NCI-H345 (cell line): Measurements from ENCODE around the gene TCF15.
"Not testable (repeated sequence)": the region's sequence is repeated elsewhere in the genome, so short reads cannot be mapped to it uniquely, and the experiment has no call there.

ENCODE experiments used
- DNase-seq: peaks from one replicate; lab custom pipeline; 2025; lab: John Stamatoyannopoulos, UW

The TCF15 gene

GRCh38 chr20:642013-642397 is 31.9 kb upstream of the TCF15 start:
- not testable (repeated sequence) for DNase-seq

- DNase-seq: no peak
These were observed 31.4 kb upstream of the TCF15 start for GRCh38 chr20:641516-641875.

DNA sequence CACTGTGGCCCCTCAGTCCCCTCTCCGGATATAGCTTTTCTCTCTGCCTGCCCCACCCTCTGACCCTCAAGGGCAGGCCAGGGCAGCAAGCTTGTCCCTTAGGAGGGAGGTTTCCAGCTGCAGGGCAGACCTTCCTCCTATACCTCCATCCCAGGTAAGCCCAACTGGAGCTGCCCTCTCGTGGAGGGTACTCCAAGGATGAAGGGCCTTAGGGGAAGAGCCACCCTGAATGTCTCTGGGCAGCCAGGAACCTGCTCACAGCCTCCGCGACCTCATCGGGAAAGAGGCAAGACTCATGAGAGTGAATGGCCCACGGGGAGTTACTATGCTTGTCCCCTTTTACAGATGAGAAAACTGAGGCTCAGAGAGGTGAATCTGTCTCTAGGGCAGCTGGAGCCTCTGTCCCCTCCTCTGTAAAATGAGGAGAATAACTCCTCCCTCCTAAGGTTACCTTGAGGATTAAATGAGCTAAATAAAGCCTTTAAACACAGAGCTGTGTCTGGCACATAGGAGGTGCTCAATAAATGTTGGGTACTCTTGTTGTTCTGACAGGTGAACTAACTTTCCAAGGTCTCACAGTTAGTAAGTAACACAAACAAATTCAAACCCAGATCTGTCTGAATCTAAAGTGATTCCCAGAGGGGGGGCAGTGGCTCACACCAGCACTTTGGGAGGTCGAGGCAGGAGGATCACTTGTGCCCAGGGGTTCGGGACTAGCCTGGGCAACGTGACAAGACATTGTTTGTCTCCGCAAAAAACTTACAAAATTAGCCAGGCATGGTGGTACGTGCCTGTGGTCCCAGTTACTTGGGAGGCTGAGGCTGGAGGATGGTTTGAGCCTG is 30.8 kb upstream of the TCF15 start:
- DNase-seq: no peak

DNA sequence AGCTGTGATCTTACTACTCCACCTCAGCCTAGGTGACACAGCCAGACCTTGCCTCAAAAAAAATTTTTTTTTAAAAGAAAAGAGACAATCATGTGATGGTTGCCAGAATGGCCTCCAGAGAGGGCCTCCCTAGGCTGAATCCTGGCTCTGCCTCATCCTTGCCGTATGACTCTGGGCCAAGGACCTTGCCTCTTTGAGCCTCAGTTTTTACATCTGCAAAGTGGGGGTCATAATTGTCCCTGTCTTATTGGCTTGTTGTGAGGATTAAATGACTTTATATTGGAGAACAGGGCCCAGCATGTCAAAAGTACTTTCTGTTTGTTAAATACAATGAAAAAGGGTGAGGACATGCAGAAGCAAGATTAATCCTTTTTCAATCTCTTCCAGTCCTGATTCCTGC is 28.5 kb upstream of the TCF15 start:
- DNase-seq: no peak

GRCh38 chr20:637559-637958 is 27.4 kb upstream of the TCF15 start:
- DNase-seq: no peak

DNA sequence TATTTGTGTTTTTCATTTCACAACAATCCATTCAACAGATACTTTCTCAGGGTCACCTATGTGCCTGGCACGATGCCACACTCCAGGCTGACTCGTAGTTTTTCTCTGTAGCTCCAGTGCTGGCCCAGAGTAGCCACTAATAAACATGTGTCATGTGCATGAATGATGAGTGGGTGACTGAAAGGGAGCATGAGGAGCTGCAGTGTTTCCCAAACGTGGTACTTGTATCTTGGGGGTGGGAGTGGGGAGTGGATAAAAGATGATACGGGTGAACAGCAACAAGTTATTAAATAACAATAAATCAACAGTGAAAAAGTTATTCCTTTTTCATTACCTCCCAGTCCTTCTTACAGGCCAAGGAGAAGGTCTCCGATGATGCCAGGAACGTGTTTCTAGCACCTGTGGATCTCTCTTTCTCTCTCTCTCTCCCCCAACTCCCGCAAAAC is 25.8 kb upstream of the TCF15 start:
- DNase-seq: no peak

DNA sequence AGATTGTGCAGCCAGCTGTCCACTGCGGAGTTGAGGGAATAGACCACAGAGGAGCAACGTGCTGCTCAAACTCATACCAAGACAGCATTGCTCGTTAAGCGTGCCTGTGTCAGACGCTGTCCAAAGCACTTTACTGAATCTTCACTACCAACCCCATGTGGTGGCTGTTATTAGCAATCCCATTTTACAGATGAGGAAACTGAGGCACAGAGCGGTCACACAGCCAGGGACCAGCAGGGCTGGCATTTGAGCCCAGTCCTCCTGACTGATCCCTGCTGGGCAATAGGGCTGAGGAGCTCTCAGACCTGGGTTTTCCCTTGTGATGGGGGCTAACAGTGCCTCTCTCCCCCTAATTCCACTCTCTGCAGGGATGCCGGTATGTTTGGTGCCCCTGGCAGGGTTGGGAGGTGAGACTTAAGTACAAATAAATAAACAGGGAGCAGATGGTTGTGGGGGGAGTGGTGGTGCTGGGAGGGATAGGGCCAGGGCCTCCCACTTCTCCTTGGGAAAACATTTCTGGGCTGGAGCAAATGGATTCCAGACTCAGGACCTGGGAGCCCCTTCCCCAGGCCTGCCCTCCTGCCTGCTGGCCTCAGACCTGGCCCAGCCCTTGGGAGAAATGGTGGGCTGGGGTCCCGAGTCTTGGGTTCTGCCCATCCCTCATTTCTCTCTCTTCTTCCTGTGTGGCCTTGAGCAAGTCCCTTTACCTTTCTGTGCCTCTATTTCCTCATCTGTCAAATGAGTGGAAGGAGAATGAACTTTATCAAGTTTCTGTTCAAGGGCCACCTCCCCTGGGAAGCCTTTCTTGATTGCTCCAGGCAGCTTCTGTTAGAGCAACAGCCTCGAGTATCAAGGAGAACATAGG is 25.2 kb upstream of the TCF15 start:
- DNase-seq: no peak

DNA sequence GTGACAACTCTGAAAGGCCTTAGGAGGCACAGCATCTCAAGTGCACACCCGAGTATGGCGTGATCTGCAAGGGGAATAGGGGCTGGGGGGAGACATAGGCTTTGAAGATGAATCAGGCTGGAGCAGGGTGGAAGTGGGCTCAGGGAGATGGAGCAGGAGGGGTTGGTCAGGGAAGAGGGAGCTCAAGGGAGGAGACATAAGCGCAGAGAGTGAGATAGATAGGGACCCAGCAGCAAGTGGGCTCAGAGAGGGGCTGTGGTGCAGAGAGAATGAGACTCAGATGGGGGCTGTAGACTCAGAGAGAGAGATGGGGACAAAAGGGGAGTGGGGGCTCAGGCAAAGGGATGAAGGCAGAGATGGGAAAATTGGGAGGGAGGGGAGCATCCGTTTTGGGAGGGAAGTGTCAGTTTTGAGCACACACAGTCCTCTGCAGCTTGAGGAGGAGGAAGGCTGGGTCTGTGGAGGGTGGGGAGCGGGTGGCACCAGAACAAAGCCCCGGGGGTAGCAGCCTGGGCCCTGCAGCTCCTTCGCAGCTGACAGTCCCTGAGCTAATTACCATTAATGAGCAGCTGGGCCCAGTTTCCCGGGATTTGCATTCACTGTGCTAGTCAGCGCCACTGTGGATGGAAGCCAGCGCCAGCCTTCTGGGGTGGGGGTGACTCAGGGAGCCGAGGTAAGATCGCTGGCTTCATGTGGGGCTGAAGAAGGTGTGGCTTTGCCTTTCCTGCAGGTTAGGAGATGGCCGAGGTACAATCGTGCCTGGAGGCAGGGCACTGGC is 24.2 kb upstream of the TCF15 start:
- DNase-seq: no peak

DNA sequence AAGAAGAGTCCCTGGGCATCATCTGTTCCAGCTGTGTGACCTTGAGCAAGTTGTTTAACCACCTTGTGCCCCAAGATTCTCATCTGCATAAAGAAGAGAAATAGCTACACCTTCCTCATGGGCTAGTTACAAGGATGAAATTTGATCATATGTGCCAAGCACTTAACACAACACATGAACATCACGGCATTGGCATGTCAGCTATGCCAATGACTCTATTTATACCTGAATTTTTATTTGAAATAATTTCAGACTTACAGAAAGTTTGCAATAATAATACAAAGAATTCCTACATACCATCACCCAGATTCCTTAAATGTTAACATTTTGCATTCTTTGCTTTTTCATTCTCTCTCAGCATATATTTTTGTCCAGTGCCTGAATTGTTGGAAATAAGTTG is 21.0 kb upstream of the TCF15 start:
- no peak for DNase-seq

DNA sequence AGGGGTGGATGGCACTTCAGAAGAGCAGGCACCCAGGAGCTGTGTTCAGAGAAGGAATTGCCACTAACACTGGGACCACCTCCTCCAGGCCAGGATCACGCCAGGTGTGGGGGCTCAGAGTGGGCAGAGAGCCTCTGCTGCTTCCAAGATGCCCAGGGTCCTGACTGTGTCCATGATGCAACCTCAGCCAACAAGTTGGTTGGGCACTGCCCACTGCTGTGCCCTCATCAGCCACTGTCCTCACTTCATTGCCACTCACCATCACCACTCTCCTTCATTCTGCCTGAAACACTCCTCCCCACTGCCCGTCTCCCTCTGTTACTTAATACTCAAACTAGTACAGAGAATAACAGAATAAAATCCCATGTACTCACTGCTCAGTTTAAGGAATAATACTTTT is 16.5 kb upstream of the TCF15 start:
- DNase-seq: no peak

DNA sequence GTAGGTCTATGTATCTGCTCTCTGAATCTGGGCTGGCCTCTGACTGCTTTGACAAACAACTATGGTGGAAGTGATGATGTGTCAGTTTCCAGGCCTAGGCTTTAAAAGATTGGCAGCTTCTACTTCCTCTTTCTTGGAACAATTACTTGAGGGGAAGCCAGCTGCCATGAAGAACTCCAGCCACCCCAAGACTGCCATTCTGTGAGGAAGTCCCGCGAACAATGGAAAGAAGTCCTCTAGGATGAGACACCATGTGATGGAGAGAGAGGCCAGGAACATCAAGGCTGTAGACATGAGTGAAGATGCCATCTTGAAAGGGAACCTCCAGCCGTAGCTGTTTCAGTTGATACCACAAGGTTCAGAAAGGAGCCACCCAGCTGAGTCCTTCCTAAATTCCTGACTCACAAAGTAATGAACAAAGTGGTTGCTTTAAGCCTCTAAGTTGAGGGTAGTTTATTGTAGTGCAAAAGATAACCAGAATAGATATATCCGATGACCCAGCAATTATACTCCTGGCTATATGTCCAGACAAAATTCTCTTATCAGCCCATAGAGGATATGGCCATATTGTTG is 15.3 kb upstream of the TCF15 start:
- no peak for DNase-seq

GRCh38 chr20:623704-624103 is 13.6 kb upstream of the TCF15 start:
- no peak for DNase-seq

DNA sequence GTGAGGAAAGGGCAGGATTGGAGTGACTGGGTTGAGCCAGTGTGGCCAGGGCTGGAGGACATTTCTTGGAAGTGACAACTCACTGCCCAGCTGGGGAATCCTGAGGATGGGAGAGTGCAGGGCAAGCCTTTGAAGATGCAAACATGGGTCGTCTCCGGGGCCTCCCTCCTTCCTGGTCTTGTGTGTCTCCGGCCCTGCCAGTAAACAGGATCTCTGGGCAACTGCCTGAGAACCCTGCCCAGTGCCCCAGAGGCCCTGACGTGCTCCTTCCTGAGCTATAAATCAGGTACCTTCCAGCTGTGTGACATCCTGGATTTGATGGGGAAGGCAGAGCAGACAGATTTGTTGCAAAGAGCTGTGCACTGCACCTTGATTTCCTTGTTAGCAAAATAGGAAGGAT is 12.9 kb upstream of the TCF15 start:
- DNase-seq: no peak

- no peak for DNase-seq
These were observed 12.1 kb upstream of the TCF15 start for GRCh38 chr20:622161-622560.

GRCh38 chr20:621125-621756 is 11.1 kb upstream of the TCF15 start:
- DNase-seq: no peak

DNA sequence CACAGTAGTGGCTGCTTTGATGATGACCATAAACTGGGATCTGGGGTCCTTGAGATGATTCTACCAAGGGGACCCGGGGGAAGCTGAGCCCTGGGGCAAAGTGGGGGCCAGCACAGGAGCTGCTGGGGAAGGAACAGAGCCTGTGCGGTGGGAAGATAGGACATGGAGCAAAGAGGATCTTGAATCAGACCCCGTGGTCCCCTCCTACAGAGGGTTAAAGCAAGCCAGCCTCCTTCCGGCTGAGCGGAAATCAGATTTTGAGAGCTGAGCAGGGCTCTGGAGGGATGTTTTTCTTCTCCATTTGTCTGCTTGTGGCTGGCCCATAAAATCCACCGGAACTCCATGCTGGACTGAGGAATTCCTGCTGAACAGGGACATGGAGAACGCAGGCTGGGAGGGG is 10.1 kb upstream of the TCF15 start:
- DNase-seq: no peak

- DNase-seq: no peak
These were observed 8.9 kb upstream of the TCF15 start for GRCh38 chr20:618980-619379.

DNA sequence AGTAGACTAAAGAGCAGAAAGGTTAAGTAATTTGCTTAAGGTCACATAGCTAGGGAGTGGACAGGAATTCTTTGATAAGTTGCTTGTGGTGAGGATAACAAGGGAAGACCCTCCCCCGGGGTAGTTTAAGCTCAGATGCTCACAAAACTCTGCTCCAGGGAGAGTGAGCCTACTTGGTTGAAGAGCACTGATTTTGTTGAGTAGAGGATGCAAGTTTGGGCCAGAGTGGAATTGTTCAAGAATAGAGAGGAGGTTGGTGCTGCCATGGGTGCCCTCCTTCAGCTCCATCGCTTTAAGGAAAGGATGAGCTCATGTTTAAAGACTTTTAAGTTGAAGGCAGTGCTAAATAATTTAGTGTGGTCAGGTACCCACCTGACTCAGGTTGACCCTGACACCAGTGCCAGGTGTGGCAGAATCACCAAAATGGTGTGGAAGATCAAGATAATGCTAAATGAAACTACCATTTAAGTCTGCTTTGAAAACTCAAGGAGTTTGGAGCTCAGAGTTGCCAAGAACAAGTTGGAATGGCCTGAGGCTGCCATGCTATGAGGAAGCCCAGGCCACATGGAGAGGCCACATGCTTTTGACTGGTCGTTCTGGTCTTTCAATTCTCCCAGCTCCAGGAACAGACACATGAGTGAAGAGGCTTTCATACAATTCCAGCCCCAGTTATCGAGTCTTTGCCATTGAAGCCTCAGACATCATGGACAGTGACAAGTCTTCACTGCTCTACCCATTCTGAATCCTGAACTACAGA is 8.0 kb upstream of the TCF15 start:
- no peak for DNase-seq

- DNase-seq: no peak
These were observed 5.4 kb upstream of the TCF15 start for GRCh38 chr20:615514-615913.

DNA sequence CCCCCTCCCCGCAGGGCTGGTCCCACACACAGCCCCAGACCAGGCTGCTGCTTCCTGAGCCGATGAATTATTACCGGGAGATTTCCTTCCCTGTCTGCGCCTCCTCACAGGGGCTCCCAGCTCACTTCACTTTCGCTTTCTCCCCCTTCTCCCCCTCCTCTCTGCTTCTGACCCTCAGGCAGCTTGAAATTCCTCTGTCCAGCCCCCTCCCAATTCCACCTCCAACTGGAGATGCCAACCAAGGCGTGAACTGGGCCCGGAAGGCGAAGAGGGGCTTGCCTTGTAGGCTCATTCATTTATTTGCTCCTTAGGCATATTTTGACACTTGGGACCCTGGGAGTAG is 1.7 kb upstream of the TCF15 start:
- no peak for DNase-seq
